T-helper 2 cell (primary cell): Measurements from ENCODE around the gene RAI1.
A peak's percentile ranks its signal among the peaks of the same experiment; 100 is the strongest.
"Not testable (repeated sequence)": the region's sequence is repeated elsewhere in the genome, so short reads cannot be mapped to it uniquely, and the experiment has no call there.

Experiments used
- DNase-seq, 5 experiments: peaks; one replicate each; pipeline versions ENCODE4 v3.0.0 to v3.0.0-alpha.2; 2012 to 2022

Gene RAI1

DNA sequence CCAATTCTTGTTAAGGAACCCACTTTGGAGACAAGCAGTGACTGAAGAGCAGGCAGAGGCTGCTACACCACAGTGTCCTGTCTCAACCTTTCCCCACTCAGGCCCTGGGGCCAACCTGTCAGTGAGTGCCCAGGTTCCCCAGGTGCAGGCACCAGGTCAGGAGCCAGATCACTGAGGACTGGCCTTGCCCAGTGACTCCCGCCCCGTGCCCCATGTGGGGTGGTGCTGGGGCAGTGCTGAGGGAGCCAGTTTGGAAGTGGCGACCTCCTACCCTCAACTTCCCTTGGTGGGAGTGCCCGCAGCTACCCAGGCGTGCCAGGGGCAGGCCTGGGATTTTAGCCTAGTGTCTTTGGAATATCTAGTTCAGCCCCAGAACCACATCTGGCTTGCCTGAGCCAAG, 126.2 kb downstream of the RAI1 start:
- no peak for DNase-seq

GRCh38 chr17:17808200-17808599, 126.9 kb downstream of the RAI1 start:
- DNase-seq, result not testable (repeated sequence)

GRCh38 chr17:17808706-17809432, 127.6 kb downstream of the RAI1 start:
- DNase-seq, result peak in 1 of 5 experiments; percentile 32

DNA sequence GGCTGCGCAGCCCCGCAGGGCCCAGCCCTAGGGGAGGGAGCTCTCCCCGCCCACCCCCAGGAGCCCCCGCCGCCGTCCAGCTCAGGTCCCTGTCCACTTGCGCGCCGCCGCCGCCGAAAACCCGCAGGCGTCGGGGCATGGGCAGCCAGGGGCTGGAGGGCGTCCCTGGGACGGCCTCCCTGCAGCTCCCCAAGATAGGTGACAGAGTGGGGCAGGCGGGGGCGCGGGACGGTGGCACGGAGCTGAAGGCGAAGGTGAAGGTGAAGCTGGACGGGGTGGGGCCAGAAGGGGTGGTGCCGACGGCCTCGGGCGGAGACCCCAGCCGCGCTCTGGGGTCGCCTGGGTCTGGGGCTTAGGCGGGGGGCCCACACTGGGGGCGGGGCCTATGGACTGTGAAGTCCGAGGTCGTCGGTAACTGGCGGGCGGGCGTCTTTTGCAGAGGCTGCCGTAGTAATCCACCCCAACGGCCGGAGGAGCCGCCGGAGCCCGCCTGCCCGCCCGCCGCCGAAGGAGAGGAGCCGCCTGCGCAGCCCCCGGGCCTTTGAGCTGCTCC, 128.3 kb downstream of the RAI1 start:
- no peak for DNase-seq

GRCh38 chr17:17810084-17810894, 129.0 kb downstream of the RAI1 start:
- no peak for DNase-seq

DNA sequence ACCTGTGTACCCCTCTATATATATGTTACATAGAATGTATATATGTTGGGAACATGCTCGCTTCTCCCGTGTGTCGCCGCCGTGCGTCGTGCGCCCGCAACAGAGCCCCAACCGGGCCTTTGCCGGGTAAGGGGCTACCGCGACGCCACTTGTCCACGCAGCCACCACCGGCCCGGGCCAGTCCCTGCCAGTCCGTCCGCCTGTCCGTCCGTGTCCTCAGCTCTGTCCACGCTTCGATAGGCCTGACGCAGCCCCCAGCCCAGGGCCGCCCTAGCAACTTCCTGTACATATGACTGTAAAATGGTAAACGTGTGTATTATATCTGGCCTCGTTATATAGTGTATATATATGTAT, 129.6 kb downstream of the RAI1 start:
- DNase-seq, result no peak

GRCh38 chr17:17811381-17812210, 130.3 kb downstream of the RAI1 start:
- DNase-seq, result no peak

DNA sequence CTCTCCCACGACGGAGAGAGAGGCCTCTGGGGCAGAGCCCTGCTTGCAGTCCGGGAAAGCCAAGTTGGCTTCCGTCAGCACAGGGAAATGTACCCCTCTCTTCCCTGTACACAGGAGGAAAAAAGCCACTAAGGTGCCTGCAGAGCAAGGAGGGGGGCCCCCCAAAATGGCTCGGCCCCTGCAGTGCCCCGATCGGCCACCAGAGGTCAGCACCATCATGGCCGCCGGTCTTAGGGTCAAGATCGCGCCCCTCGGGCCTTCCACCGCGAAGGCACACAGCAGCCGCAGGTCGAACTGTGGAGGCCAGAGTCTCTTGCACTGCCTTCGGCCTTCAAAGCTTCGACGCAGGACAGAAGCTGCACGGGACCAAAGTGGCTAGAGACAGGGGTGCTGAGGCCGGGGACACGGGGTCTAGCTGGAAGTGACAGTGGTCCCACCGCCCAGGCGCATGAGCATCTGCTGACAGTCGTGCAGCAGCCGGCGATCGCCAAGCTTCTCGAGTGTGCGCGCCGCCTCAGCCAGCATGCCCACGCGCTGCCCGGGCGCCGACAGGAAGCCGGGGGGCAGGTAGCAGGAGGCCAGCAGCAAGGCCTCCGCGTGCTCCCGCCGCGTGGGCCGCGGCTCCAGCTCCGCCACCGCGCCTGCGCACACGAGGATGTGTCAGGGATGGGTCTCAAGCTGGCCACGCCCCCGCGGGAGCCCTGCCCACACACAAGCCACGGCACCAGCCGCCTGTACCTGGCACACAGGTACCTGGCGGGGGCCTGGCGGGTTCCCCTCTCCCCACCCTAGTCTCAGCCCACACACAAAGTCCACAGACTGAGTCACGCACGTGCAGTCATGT, 131.2 kb downstream of the RAI1 start:
- DNase-seq, result peak; percentile 39 to 55 (median 52)

DNA sequence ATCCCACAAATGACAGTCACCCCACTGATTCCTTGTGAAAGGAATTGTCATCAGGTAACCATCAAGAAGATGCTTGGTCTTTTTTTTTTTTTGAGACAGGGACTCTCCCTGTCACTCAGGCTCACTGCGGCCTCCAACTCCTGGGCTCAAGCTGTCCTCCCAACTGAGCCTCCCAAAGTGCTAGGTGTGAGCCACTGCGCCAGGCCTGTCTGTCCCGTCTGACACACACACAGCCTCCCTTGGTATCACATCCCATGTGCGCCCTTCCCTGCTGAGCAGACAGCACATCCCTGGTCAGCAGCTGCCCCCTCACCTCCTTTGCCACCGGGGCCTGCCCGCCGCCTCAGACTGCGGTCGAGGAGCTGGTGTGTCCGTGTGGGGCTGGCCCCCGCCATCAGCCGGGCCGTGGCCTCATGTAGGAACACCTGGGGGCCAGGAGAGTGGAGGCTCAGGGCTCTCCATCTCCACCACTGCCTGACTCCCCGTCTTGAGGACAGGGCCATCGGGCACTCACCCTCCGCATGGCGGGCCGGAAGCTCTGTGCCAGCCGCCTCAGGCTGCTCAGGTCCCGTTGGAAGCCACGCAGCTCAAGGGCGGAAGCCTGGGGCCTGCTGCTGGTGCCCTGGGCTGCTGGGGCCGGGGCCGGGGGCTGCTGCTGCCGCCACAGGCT, 131.9 kb downstream of the RAI1 start:
- no peak for DNase-seq

DNA sequence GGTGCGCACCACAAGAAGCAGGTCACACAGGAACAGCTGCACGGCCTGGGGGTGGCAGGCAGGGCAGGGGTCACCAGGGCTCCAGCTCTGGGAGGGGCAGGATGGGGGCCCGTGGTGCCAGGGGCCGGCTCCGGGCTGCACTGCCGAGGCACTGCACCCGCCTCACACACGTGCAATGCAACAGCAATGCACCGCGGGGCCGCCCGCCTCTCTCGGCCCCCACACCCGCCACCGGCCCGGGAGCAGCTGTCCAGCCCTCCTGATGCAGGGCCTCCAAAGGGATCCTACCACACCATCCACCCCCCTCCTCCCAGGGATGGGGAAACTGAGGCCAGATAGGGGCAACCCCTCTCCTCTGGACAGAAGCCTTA, 132.5 kb downstream of the RAI1 start:
- DNase-seq, result no peak

- no peak for DNase-seq
Observed at GRCh38 chr17:17814162-17815061, 133.2 kb downstream of the RAI1 start.

- DNase-seq, result no peak
Observed at GRCh38 chr17:17815062-17815406, 133.8 kb downstream of the RAI1 start.

GRCh38 chr17:17815436-17816200, 134.4 kb downstream of the RAI1 start:
- DNase-seq, result no peak

DNA sequence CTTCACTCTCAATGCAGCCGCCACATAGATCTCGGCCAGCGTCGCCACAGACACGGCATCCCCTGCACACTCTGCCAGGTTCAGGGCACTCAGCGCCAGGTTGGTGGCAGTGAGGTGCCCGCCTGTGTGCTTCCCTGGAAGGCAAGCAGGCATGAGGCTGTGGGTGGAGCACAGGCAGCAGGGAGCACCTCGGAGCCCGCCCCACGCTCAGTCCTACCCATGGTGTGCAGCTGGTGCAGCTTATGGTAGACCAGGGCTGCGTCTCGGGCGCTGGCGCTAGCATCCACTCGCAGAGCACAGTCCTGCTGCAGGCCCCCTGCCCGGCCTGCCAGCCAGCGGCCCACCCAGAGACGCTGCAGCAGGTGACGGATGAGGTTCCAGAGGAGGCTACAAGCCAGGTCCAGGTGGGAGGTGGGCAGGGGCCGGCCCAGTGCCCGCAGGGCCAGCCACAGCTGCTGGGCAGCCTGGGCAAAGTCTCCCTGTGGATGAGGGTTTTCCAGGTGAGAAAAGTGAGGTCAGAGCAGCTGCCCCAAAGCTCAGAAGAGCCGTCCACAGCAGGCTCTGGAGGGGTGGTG, 135.1 kb downstream of the RAI1 start:
- DNase-seq, result no peak

DNA sequence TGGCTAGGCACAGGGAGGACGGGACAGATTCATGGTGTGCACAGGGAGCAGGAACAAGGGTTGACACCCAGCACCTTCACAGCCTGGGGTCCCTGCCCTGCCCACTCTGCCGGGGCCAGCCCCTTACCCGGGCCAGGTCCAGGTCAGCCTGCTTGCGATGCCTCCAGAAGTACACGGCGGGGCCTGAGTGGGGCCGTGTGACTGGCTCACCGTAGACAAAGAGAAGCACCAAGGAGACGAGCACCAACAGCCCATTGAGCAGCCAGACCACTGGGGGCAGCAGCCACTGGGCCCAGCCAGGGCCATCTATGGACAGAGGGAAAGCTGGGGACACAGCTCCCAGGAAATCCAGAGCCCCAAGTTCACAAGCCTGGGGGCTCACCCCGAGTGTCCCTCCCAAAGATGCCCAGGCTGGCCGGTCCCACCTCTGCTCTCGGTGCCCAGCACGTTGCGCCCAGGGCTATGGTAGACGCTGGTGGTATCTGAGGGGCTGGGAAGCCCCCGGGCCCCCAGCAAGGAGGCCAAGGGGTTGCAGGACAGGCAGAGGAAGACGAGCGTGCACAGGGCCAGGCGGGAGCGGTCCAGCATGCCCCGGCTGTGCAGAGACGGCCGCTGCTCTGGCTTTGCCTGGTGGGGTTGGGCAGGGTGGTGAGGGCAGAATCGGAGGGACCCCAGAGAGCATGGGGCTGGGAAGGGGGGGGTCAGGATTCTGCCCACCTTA, 135.7 kb downstream of the RAI1 start:
- DNase-seq, result no peak

GRCh38 chr17:17817552-17817947, 136.3 kb downstream of the RAI1 start:
- DNase-seq, result no peak

GRCh38 chr17:17818088-17818526, 136.8 kb downstream of the RAI1 start:
- no peak for DNase-seq

DNA sequence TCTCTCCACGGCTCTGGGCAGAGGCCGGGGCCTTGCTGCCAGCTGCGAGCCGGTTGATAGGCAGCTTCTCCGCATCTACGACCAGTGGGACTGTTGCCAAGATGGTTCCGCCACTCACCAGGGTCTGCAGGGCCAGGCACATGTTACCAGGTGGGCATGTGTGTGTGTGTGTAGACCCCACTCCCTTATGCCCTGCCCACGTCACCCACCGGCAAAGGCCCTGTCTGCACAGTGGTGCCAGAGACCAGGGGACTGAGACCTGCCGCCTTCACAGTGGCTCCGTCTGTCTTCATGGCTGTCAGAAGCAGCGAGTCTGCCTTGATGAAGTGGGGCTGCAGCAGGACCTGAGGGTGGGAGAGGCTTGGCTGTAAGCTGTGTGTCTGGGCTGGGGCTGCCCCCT, 137.9 kb downstream of the RAI1 start:
- DNase-seq, result no peak

- peak in 3 of 5 experiments; percentile 43 to 62 (median 56) for DNase-seq
Observed at GRCh38 chr17:17819561-17819995, 138.3 kb downstream of the RAI1 start.
